ENCODE measurements around the gene FARS2.

FARS2 gene

GRCh38 chr6:5331845-5332442, 70.6 kb downstream of the FARS2 start:
- DNase-seq: no peak

DNA sequence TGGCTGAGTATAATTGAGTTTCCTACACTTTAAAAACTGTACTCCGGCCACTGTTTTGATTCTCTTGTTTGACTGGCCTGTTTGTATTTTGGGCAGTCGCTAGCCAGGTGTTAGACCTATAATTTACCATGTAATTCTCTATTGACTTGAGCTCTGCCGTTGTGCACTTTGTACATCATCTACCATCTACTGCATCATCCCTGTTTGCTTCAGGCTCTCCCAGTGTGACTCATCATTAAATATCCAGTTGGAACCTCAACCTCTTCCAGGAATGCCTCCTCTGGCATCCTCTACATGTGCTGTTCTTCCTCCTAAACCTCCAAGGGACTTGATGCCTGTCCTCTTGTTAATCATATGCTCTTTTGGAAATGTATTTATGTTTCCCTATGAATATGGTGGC, 72.3 kb downstream of the FARS2 start:
- DNase-seq: no peak

DNA sequence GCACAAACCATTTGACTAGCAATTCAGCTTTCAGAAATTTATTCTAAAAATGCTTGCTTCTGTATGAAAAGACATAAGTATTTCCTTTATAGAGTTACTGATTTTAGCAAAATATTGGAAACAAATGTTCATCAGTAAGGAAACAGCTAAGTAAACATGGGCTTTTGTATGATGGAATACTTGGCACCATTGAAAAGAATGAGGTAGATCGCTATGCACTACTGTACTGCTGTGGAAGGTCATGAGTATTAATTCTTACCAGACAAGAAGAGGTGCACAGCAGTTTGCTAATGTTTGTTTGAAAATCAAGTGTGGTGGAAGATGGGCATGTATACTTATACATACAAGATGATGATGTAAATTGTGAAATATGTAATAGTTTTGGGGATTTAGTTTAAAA, 73.0 kb downstream of the FARS2 start:
- no peak for DNase-seq

DNA sequence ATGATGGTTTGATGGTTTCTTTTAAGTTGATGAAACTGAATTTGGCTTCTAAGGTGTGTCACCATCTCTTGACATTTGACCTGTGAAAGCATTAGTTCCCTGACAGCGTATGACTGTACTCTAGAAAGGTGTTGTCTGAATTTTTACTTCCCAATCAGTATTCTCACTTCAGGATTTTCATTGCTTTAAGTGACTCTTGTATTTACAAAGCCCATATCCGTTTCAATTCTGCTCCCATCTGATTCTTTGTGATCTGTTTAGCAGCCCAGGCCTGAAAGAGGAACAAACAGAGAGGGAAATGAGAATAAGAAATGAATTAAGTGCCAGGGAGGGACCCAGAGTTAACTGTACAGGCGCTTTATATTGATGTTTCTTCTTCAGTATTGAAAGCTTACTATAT, 73.7 kb downstream of the FARS2 start:
- DNase-seq: no peak

DNA sequence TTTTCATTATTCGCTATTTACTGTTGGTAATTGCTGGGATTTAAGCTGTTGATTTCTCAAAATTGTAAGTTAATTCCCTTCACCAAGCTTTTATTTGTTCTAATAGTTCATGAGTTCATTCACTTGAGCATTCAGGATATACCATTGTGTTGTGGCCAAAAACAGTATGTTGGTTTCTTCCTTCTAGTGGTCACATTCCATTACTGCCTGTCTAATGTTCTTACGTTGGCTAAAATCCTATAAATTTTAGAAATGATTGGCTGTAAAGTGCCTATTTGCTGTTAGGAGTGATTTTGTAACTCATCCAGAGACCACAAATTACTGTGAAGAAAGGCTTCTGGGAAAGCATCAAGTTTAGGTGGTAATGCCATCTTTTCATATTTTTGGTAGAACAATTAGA, 76.3 kb downstream of the FARS2 start:
- no peak for DNase-seq

GRCh38 chr6:5338177-5338960, 77.1 kb downstream of the FARS2 start:
- no peak for DNase-seq

DNA sequence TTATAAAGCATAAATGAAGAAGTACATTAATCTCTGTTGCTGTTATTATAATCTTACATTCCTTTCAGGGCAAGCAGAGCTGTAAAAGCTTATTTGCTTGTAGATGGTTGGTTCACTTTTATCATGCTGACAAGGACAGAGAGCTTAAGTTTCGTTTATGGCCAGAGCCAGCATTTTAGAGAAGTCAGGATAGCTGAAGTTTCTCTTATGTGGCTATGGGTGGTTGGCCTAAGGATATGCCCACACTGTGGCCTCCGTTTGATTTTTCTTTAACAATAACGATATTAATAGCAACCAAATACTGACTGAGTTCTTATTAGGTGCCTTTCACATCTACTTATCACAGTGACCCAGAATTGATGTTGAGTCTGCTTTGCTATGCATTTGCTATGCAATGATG, 78.5 kb downstream of the FARS2 start:
- DNase-seq: no peak

GRCh38 chr6:5341845-5342244, 80.5 kb downstream of the FARS2 start:
- no peak for DNase-seq

- DNase-seq: no peak
Measured at GRCh38 chr6:5343998-5344397, 82.7 kb downstream of the FARS2 start.

DNA sequence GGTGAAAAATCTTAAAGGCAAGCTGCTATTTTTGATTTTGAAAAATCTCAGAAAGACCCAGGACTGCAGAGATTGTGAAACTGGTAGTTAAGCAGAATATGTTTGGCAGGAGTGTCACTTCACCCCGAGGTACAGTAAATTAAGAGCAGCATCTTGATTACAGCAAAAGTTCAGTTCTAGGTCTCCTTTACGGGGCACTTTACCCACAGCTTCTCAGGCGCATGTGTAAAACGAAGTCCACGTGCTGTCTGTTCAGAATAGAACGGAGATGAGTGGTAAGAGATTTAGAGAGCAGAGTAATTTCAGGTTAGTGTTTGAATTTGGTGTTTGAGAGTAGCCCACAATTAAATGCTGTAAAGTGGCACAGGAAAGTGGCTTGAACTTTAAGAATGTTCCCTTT, 84.0 kb downstream of the FARS2 start:
- no peak for DNase-seq

GRCh38 chr6:5351552-5352210, 90.4 kb downstream of the FARS2 start:
- DNase-seq: no peak

- DNase-seq: no peak
Measured at GRCh38 chr6:5353971-5354370, 92.7 kb downstream of the FARS2 start.

- DNase-seq: no peak
Measured at GRCh38 chr6:5357486-5357885, 96.2 kb downstream of the FARS2 start.

DNA sequence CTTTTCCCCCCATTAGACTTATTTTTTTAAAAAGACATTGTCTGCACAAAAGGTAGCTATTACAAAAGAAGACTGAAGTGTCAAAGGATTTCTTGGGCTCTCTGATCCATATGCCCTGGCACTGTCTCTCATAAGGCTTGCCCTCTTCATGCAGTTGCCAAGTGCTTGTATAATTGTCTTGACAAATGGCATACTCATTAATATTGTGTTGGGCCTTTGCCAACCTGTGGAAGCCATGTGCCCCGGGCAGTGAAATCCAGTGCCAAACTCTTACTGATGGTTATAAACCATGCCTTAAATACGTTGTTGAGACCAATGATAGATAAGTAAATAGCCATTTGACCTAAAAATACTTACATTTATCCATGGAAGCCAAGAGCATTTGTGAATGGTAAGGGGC, 98.1 kb downstream of the FARS2 start:
- no peak for DNase-seq

- no peak for DNase-seq
Measured at GRCh38 chr6:5361396-5361795, 100.1 kb downstream of the FARS2 start.

- DNase-seq: no peak
Measured at GRCh38 chr6:5365436-5366195, 104.3 kb downstream of the FARS2 start.

DNA sequence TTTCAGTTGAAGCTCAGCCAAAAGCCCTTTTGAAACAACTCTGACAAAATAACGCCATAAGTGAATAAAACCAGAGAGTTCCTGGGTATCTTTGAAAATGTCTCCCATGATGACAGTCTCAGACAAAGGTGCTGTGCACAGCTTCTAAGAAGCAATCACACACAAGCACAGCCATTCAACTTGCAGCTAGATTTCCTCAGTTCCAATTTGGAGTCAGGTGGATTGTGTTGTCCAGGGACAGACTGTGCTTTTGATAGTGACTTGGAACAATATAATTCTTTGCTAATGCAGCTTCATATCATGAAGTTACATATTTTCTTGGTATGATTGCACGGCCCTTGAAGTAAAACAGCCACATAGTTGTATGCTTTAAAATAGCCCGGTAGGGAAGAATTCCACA, 105.6 kb downstream of the FARS2 start:
- no peak for DNase-seq

GRCh38 chr6:5367510-5367909, 106.2 kb downstream of the FARS2 start:
- no peak for DNase-seq

- no peak for DNase-seq
Measured at GRCh38 chr6:5373430-5373829, 112.1 kb downstream of the FARS2 start.

- no peak for DNase-seq
Measured at GRCh38 chr6:5378331-5378730, 117.0 kb downstream of the FARS2 start.

- DNase-seq: no peak
Measured at GRCh38 chr6:5379647-5380242, 118.4 kb downstream of the FARS2 start.

DNA sequence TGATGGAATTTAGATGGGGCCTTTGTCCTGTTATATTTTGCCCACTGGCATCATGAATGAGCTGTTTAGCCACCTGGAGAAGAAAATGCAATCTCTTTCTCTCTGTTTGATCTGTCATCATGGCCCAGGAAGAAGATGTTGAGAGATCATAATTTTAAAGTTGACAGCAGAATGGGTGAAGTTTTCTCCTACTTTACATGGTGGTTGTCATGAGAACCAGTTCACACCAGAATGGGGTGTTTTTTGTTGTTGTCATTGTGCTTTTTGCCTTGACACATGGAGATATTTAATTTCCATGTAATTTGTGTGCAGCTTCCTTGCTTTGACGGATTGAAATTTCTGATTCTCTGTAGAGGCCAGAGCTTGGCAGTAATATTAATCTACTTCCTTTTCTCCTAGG, 122.5 kb downstream of the FARS2 start:
- no peak for DNase-seq

GRCh38 chr6:5384276-5384675, 123.0 kb downstream of the FARS2 start:
- no peak for DNase-seq

Measured in activated effector memory CD4-positive, alpha-beta T cell treated with Interleukin-2 at 50 U/mL for 16 hours (primary cell).